Activated CD4-positive, CD25-positive, alpha-beta regulatory T cell treated with anti-CD3 and anti-CD28 coated beads, Interleukin-2, amount 50 U/mL, for 16 hours (primary cell): Measurements from ENCODE around the gene CCDC92.
A peak's percentile ranks its signal among the peaks of the same experiment; 100 is the strongest.

Experiments used
- DNase-seq: peaks from one replicate; pipeline ENCODE4 v3.0.0-alpha.2; 2020; ENCODE audit warnings: low read depth, low spot score

Gene CCDC92

GRCh38 chr12:124002021-124002644 lies 29.5 kb upstream of the CCDC92 start:
- no peak for DNase-seq

GRCh38 chr12:124001343-124001742 lies 28.7 kb upstream of the CCDC92 start:
- DNase-seq, result no peak

- no peak for DNase-seq
Measured at GRCh38 chr12:124000111-124000510, 27.5 kb upstream of the CCDC92 start.

- no peak for DNase-seq
Measured at GRCh38 chr12:123998991-123999359, 26.3 kb upstream of the CCDC92 start.

- DNase-seq, result no peak
Measured at GRCh38 chr12:123998344-123998990, 25.8 kb upstream of the CCDC92 start.

GRCh38 chr12:123997908-123998307 lies 25.3 kb upstream of the CCDC92 start:
- no peak for DNase-seq

- no peak for DNase-seq
Measured at GRCh38 chr12:123997033-123997822, 24.6 kb upstream of the CCDC92 start.

GRCh38 chr12:123996581-123996980 lies 23.9 kb upstream of the CCDC92 start:
- no peak for DNase-seq

GRCh38 chr12:123995023-123995748 lies 22.6 kb upstream of the CCDC92 start:
- no peak for DNase-seq

GRCh38 chr12:123992118-123992825 lies 19.6 kb upstream of the CCDC92 start:
- DNase-seq, result no peak

- no peak for DNase-seq
Measured at GRCh38 chr12:123991372-123991951, 18.8 kb upstream of the CCDC92 start.

GRCh38 chr12:123990511-123990910 lies 17.9 kb upstream of the CCDC92 start:
- DNase-seq, result no peak

- no peak for DNase-seq
Measured at GRCh38 chr12:123989753-123990152, 17.1 kb upstream of the CCDC92 start.

- no peak for DNase-seq
Measured at GRCh38 chr12:123989168-123989567, 16.5 kb upstream of the CCDC92 start.

GRCh38 chr12:123987022-123987421 lies 14.4 kb upstream of the CCDC92 start:
- no peak for DNase-seq

- no peak for DNase-seq
Measured at GRCh38 chr12:123986374-123986965, 13.8 kb upstream of the CCDC92 start.

GRCh38 chr12:123984903-123985302 lies 12.3 kb upstream of the CCDC92 start:
- no peak for DNase-seq

GRCh38 chr12:123983822-123984485 lies 11.3 kb upstream of the CCDC92 start:
- peak; percentile 15 for DNase-seq

- no peak for DNase-seq
Measured at GRCh38 chr12:123982269-123982668, 9.6 kb upstream of the CCDC92 start.

GRCh38 chr12:123979566-123979965 lies 6.9 kb upstream of the CCDC92 start:
- no peak for DNase-seq
